Stimulated activated naive B cell treated with anti-CD40 and anti-IgM and Interleukin-4, amounts not matched to agents 10 μg/mL and 1 μg/mL and 100 μg/mL, for 72 hours (primary cell): ENCODE results near the gene CDKN1C.

Source experiments
- ATAC-seq, 2 donors: fragments of 150-1000 bp; cut with Tn5 transposase; replicated peaks; 2 replicates each; pipeline ENCODE4 v1.10.0; 2021; ENCODE audit warnings: moderate library complexity in 1 of 2
- DNase-seq: peaks from one replicate; pipeline ENCODE4 v3.0.0; 2021
- H3K27ac Mint-ChIP-seq: one replicate; pipeline ENCODE4 v1.8.0; 2022; ENCODE audit warnings: mild to moderate bottlenecking, mixed read lengths
- H3K27me3 Mint-ChIP-seq, 2 donors: one replicate each; pipeline ENCODE4 v1.8.0; 2022; ENCODE audit warnings: mixed read lengths in 2 of 2
- H3K36me3 Mint-ChIP-seq, 2 donors: one replicate each; pipeline ENCODE4 v1.8.0; 2022; ENCODE audit warnings: mixed read lengths in 2 of 2, mild to moderate bottlenecking in 1 of 2
- H3K4me1 Mint-ChIP-seq, 2 donors: one replicate each; pipeline ENCODE4 v1.8.0; 2022; ENCODE audit warnings: mixed read lengths in 2 of 2, mild to moderate bottlenecking in 1 of 2
- H3K4me3 Mint-ChIP-seq, 2 donors: one replicate each; pipeline ENCODE4 v1.8.0; 2022; ENCODE audit warnings: mild to moderate bottlenecking in 2 of 2, mixed read lengths in 2 of 2, moderate library complexity in 1 of 2
- H3K9me3 Mint-ChIP-seq, 2 donors: one replicate each; pipeline ENCODE4 v1.8.0; 2022; ENCODE audit warnings: mixed read lengths in 2 of 2, mild to moderate bottlenecking in 1 of 2

CDKN1C gene

DNA sequence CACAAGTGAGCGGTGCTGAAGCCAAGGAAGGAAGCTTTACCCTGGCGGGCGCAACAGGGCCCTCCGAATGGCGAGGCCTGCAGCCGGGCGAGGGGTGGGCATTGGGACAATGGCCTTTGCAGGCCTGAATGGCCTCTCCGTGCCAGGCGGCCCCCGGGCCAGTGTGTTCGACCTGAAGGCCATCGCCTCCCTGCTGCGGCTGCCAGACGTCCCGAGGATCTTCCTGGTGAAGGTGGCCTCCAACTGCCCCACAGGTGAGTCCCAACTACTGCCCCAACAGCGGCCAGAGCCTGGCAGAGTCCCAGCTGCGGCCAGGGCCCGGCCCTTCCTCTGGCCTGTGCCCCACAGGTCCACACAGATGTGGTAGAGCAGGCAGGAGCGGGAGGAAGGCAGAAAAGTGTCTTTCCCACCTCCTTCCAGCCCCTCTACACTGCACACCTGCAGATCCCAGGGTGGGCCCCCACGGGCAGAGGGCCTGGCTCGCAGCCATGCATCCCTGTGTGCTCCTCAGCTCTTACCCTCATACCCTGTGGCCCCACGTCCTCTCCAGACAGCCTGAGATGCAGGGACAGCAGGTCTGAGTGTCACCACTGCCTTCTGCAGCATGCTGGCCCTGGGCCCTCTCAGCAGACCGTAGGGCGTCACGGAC, 32.4 kb upstream of the CDKN1C start:
- Mint-ChIP-seq H3K36me3 (no peaks in the 10 kb centered on the region), H3K4me1 (peaks cover 17 to 19% of the 10 kb centered on the region in 2 donors), H3K9me3 (no peaks in the 10 kb centered on the region), H3K4me3 (no peak overlapping the region), H3K27me3 (peaks cover 0 to 14% of the 10 kb centered on the region in 2 donors), H3K27ac (no peak overlapping the region)
- ATAC-seq (no peak), DNase-seq (no peak)

DNA sequence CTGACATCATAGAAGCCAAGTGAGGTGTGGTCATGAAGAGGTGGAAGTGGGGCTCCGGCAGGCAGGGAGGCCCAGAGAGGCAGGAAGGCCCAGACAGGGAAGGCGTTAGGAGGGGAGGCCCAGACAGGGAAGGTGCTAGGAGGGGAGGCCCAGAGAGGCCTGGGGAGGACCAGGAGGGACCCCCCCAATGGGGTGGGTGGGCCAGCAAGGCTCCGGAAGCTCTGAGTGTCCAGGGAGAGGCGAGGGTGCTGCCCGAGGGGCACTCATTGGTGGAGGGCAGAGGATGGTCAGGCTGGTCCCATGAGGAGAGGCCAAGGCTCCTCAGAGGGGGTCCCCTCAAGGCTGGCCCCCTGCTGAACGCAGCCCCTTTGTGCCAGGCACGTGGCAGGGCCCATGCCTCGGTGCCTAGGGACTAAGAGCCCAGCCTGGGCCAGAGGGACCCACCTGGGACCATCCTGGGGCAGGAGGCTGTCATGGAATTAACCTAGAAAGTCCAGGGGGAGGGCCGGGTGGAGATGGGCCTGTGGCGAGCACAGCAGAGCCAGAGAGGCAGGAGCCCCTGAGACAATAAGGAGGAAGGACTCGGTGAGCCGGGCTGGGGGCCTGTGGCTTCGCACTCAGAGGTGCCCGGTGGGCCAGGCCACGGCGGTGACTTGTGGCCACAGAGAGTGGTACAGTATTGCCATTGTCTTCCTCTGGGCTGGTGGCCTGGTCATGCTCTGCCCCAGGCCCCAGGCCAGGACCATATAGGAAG, 31.5 kb upstream of the CDKN1C start:
- Mint-ChIP-seq H3K4me3 (no peak overlapping the region), H3K9me3 (no peaks in the 10 kb centered on the region), H3K4me1 (peaks cover 18 to 19% of the 10 kb centered on the region in 2 donors), H3K27me3 (peaks cover 0 to 15% of the 10 kb centered on the region in 2 donors), H3K27ac (no peak overlapping the region), H3K36me3 (no peaks in the 10 kb centered on the region)
- ATAC-seq = no peak
- DNase-seq = no peak

DNA sequence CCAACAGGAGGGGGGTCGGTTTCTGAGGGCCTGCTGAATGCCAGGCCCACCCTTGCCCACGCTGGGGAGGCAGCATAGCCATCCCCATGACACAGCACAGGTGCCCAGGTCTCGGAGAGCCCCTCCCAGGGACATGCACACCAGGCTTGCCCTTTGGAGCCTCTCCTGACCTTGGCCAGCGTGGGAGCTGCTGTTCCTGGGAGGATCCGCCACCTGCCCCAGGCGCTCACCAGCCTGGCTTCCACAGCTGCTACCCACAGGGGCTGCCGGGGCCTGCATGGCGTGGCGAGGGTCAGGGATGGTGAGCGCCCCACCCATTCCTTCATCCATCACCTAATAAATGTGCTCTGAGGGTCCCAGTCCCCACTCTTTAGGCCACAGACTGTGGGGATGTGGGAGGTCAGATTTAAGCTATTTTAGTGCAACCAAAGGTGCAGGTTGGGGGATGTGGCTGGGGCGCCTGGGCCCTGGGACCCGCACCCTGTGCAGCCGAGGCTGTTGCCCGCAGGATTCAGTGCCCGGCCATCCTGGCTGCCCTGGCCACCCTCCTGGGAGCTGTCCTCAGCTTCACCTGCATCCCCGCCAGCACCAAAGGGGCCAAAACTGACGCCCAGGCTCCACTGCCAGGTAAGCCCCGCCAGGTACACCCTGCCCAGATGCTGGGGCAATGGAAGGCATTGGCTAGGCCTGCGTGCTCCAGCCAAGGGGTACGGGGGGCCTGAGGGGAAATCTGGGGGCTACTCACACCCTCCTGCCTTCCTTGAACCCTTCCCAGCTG, 30.7 kb upstream of the CDKN1C start:
- Mint-ChIP-seq H3K4me1 (peaks cover 18 to 19% of the 10 kb centered on the region in 2 donors), H3K27me3 (peaks cover 5 to 21% of the 10 kb centered on the region in 2 donors), H3K27ac (no peak overlapping the region), H3K4me3 (no peak overlapping the region), H3K36me3 (no peaks in the 10 kb centered on the region), H3K9me3 (no peaks in the 10 kb centered on the region)
- ATAC-seq = no peak
- DNase-seq = no peak

DNA sequence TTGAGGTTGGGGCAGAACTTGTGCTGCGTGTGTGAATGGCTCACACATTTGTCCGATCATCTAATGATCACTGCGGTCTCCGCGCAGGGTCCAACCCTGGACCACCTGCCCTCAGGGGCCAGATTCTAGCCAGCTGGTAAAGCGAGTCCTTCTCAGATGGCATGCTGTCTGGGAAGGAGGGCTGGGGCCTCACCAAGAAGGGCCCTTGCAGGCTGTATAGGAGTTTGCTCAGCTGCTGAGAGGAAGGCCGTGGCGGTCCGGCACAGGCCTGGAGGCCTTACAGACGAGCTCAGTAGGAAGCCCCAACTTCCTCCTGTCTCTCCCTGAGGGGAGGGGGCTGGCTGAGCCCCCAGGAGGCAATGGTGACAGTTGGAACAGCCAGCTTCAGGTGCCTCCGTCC, 29.9 kb upstream of the CDKN1C start:
- Mint-ChIP-seq H3K36me3 (no peaks in the 10 kb centered on the region), H3K27me3 (peaks cover 5 to 21% of the 10 kb centered on the region in 2 donors), H3K9me3 (no peaks in the 10 kb centered on the region), H3K27ac (no peak overlapping the region), H3K4me3 (no peak overlapping the region), H3K4me1 (peaks cover 18 to 19% of the 10 kb centered on the region in 2 donors)
- DNase-seq (no peak), ATAC-seq (no peak)

DNA sequence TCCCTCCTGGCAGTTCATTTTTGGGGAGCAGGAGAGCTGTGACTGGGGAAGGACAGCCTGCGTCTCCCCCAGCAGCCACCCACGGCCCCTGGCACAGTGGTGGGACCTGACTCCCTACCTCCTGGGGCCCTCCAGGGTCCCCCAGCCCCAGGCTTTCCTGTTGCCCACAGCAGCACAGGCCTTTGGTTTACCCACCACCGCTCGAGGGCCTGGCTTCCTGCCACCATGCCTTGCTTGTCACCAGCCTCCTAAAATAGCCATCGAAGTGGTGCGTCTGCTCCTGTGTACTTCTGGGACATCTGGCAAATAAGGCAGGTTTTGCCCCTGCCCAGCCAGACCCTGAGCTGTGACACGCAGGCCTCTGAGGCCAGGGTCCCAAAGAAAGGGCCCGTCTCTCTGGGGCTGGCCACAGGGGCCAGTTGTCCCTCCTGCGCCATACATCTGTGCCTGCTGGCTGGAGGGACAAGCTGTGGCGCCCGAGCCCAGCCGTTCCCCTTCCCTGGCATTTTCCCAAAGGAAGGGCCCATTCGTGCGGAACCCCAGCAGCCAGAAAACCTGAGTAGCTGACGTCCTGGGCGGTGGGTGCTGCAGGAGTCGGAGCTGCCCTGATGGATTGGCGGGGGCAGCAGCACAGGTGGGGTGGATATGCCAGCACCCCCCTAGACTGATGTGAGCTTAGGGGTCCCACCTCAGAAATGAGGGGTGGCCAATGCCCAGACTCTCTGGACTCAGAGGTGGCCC, 29.1 kb upstream of the CDKN1C start:
- H3K27me3 Mint-ChIP-seq = peaks cover 5 to 29% of the 10 kb centered on the region in 2 donors
- DNase-seq (no peak), ATAC-seq (peak in 1 of 2 donors; percentile 35)
- no peak overlapping the region for H3K27ac Mint-ChIP-seq
- no peak overlapping the region for H3K4me3 Mint-ChIP-seq
- peaks cover 15 to 19% of the 10 kb centered on the region in 2 donors for H3K4me1 Mint-ChIP-seq
- no peaks in the 10 kb centered on the region for H3K36me3 Mint-ChIP-seq
- H3K9me3 Mint-ChIP-seq = no peaks in the 10 kb centered on the region

DNA sequence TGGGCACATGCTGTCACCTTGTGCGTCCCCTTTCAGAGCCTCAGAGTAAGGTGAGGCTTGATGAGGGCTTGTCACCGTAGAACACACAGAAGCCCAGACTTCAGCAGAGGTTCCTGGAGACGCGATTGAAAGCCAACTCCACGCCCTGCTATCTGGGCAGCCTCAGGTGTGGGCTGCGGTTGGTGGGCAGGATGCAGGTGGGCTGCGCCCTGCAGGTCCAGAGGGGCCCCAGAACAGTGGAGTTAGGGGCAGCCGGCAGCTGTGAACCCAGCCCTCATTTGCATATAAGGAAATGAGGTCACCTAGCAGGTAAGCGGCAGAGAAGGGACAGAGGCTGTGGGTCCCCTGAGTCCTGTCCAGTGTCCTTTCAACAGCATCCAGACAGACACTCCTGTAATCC, 28.2 kb upstream of the CDKN1C start:
- Mint-ChIP-seq H3K27ac (no peak overlapping the region), H3K27me3 (peaks cover 5 to 29% of the 10 kb centered on the region in 2 donors), H3K9me3 (no peaks in the 10 kb centered on the region), H3K4me1 (peaks cover 15 to 19% of the 10 kb centered on the region in 2 donors), H3K36me3 (no peaks in the 10 kb centered on the region), H3K4me3 (no peak overlapping the region)
- no peak for DNase-seq
- ATAC-seq = peak in 1 of 2 donors; percentile 25

DNA sequence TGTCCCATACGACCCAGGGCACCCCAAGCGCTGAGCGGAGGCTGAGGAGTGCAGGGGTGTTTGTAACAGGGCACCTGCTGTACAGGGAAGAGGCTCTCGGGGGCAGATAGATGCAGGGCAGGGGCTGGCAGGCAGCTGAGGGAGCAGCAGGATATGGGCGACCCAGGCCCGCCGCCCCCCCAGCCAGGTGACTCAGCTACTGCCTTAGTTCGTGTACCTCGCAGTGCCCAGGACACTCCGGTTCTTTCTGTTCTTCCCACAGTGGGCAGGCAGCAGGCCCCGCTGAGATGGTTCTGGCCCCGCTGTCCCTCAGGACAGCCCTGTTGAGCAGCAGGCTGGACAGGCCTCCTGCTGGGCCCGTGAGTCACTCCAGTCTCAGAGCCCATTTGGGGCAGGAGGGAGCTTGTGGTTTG, 27.4 kb upstream of the CDKN1C start:
- ATAC-seq (no peak), DNase-seq (no peak)
- H3K4me1 Mint-ChIP-seq = peaks cover 15 to 19% of the 10 kb centered on the region in 2 donors
- no peaks in the 10 kb centered on the region for H3K9me3 Mint-ChIP-seq
- H3K27me3 Mint-ChIP-seq = peaks cover 5 to 29% of the 10 kb centered on the region in 2 donors
- H3K4me3 Mint-ChIP-seq = no peak overlapping the region
- H3K27ac Mint-ChIP-seq = no peak overlapping the region
- no peaks in the 10 kb centered on the region for H3K36me3 Mint-ChIP-seq

DNA sequence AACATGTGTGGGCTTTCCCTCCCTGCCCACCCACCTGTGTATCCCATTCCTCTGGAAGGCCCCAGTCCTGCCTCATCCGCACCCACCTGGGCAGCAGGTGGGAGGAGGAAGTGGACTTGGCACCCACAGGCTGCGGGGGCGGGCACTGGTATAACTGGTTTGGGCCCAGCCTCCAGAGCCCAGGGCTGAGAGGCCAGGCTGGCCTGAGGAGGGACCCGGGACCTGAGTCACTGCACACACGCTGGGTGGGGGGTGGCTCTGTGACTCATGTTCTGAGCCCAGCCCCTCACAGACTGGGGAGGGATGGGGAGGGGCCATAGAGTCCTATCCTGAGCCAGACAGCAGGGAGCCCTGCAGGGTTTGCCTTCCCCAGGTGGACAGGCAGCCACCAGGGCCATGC, 26.9 kb upstream of the CDKN1C start:
- Mint-ChIP-seq H3K27me3 (peaks cover 5 to 33% of the 10 kb centered on the region in 2 donors), H3K36me3 (no peaks in the 10 kb centered on the region), H3K4me3 (no peak overlapping the region), H3K27ac (no peak overlapping the region), H3K9me3 (no peaks in the 10 kb centered on the region), H3K4me1 (peaks cover 15 to 19% of the 10 kb centered on the region in 2 donors)
- no peak for DNase-seq
- no peak for ATAC-seq

DNA sequence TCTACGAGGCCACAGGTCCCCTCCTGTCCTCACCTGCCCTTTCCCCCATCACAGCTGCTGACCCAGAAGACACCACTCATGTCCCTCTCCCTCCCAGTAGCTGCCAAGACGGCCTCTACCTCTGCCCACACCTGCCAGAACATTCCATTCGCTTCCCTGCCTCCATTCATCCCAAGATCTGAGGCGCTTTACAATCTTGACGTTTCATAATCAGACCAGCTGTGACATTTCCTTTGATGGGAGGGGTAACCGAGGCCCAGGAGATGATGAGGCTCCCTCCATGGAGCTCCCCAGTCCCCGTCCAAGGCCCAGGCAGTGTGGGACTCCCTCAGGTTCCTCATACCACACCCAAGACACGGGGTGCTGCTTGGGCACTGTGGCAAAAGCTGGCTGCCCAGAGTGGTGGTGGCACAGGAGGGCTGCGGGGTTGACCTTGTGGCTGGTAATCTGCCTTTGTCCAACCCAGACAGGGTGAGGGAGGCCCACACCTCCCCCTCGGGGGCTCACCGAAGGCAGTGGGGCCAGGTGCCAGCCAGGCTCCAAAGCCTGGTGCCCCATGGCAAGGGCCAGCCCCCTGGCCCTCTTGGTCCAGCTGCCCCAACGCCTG, 26.3 kb upstream of the CDKN1C start:
- H3K36me3 Mint-ChIP-seq = peaks cover 0 to under 1% of the 10 kb centered on the region in 2 donors
- DNase-seq = no peak
- no peak overlapping the region for H3K4me3 Mint-ChIP-seq
- no peak for ATAC-seq
- H3K27ac Mint-ChIP-seq = no peak overlapping the region
- peaks cover 15 to 19% of the 10 kb centered on the region in 2 donors for H3K4me1 Mint-ChIP-seq
- H3K27me3 Mint-ChIP-seq = peaks cover 5 to 37% of the 10 kb centered on the region in 2 donors
- H3K9me3 Mint-ChIP-seq = no peaks in the 10 kb centered on the region

DNA sequence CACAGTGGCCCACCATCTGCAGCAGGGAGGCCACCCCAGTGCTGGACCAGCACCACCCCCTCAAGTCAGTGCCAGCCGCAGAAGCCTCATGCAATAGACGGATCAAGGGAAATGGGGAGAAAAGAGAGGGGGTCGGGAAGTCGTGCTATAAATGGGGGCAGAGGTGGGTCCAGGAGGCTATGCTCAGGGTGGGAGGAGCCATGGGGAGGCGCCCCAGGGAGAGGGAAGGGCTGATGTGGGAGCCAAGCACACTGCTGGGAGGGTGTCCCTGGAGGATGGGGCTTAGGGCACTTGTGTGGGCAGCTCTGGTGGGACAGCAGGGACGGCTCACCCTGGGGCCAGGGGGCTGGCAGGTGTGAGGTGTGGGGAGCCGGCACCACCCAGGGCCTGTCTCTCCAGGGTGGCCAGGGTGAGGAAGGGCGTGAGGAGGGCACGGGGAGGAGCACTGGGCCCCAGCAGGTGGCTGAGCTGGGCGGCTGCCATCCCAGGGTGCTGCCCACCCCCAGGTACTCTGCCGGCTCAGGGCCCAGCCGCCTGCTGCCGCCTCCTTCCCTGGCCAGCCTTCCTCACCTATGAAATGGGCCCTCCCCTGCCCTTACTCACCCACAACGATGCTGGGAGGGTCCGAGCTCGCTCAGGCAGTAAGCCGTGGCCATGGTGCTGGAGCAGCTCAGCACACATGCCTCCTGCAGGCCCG, 25.7 kb upstream of the CDKN1C start:
- no peak for ATAC-seq
- Mint-ChIP-seq H3K27ac (no peak overlapping the region), H3K4me3 (no peak overlapping the region), H3K4me1 (peaks cover 15 to 19% of the 10 kb centered on the region in 2 donors), H3K9me3 (no peaks in the 10 kb centered on the region), H3K27me3 (peaks cover 5 to 37% of the 10 kb centered on the region in 2 donors), H3K36me3 (peaks cover 0 to 6% of the 10 kb centered on the region in 2 donors)
- no peak for DNase-seq

DNA sequence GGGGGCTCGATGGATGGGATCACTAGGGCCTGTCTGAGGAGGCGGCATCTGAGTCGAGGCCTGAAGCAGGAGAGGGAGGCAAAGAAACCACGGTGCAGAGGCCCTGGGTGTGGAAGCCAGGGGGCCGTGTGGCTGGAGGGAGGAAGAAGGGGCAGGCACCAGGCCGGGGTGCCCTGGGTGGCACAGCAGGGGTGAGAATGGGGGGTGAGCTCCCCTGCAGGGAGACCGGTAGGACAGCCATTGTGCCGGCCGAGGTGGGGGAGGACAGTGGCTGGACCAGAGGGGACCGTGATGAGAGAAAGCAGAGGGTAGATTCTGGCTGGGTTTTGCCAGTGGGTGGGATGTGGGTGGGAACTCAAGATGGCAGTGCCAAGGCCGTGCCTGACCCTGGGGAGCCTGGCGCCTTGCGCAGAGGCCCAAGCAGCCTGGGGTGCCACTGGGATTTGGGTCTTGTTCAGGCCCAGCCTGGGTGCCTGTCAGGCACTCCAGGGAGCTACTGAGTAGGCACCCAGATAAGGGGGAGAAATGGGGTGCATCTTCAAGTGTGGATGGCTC, 24.9 kb upstream of the CDKN1C start:
- Mint-ChIP-seq H3K27me3 (peaks cover 5 to 41% of the 10 kb centered on the region in 2 donors), H3K27ac (peak overlapping the region; percentile 43), H3K9me3 (no peaks in the 10 kb centered on the region), H3K4me3 (no peak overlapping the region), H3K4me1 (peaks cover 15 to 19% of the 10 kb centered on the region in 2 donors), H3K36me3 (peaks cover 0 to 11% of the 10 kb centered on the region in 2 donors)
- ATAC-seq (no peak), DNase-seq (no peak)

DNA sequence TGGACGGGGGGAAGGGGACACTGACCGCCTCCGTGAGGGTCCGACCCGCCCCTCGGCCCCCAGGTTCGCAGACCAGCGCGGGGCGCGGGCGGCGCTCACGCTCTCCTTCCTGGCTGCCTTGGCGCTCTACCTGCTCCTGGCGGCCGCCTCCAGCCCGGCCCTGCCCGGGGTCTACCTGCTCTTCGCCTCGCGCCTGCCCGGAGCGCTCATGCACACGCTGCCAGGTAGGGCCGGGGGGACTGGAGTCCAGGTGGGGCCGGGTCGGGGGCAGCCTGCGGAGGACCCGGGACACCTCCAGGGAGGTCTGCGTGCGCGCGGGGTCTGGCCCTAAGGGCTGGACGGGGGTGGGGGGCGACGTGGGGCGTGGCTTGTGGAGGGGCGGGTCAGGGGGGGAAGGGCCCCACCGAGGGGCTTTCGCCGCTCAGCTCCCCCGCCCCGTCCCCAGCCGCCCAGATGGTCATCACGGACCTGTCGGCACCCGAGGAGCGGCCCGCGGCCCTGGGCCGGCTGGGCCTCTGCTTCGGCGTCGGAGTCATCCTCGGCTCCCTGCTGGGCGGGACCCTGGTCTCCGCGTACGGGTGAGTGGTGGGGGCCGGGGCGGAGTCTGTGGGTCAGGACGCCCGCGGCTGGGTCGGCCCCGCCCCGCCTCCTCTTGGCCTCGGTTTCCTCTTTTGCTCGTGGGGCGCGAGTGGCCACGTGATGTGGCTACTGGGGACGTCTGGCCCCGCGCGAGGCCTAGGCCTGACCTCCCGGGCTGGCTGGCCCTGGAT, 23.7 kb upstream of the CDKN1C start:
- no peak for ATAC-seq
- Mint-ChIP-seq H3K36me3 (peaks cover 4 to 21% of the 10 kb centered on the region in 2 donors), H3K4me1 (peaks cover 14 to 16% of the 10 kb centered on the region in 2 donors), H3K27ac (no peak overlapping the region), H3K4me3 (no peak overlapping the region), H3K9me3 (peaks cover 4 to 5% of the 10 kb centered on the region in 2 donors), H3K27me3 (peaks cover 5 to 43% of the 10 kb centered on the region in 2 donors)
- no peak for DNase-seq
